GM13977 (cell line): ENCODE measurements around the gene GALNT7.

Experiments
- DNase-seq: peaks from one replicate; pipeline ENCODE4 v3.0.0; 2012; ENCODE audit warnings: low spot score
- in situ Hi-C: fragments of 300-500 bp; cut with MboI; formaldehyde crosslinking; loops from one replicate; pipeline ENCODE4 v1.12.0; 2022; ENCODE audit warnings: low sequenced_read_pairs, low pct_unique_long_range_greater_than_20kb, mixed read lengths, inconsistent platforms; ENCODE audit not compliant: unreplicated experiment
- TF ChIP-seq, protein P1 (sequence below): IDR thresholded peaks from 2 replicates; pipeline ENCODE4 v1.5.1; 2012; ENCODE audit warnings: mild to moderate bottlenecking, control low read depth; ENCODE audit not compliant: insufficient read depth; ENCODE audit errors: extremely low read depth, missing control alignments

The GALNT7 gene

DNA sequence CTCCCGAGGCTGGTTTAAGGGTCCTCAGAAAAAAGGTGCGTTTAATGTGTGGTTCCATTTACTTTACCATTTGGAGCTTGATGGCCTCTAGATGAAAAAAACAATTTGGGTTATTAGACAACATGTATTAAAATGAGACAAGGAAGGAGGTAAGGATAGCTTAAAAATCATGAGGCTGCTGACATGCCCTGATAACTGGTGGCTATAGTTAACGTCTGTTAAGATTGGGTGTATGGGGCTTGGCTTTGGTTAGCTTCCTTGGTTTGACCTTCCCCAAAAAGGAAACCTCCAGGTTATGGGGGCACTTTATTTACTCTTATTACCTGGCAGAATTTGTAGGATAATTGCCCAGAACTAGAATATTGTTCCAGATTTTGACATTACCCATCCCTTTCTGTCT is 114.0 kb downstream of the GALNT7 start:
- DNase-seq: no peak
- TF ChIP-seq, protein P1, sequence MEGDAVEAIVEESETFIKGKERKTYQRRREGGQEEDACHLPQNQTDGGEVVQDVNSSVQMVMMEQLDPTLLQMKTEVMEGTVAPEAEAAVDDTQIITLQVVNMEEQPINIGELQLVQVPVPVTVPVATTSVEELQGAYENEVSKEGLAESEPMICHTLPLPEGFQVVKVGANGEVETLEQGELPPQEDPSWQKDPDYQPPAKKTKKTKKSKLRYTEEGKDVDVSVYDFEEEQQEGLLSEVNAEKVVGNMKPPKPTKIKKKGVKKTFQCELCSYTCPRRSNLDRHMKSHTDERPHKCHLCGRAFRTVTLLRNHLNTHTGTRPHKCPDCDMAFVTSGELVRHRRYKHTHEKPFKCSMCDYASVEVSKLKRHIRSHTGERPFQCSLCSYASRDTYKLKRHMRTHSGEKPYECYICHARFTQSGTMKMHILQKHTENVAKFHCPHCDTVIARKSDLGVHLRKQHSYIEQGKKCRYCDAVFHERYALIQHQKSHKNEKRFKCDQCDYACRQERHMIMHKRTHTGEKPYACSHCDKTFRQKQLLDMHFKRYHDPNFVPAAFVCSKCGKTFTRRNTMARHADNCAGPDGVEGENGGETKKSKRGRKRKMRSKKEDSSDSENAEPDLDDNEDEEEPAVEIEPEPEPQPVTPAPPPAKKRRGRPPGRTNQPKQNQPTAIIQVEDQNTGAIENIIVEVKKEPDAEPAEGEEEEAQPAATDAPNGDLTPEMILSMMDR: no peak
- in situ Hi-C loops: no loop called here

DNA sequence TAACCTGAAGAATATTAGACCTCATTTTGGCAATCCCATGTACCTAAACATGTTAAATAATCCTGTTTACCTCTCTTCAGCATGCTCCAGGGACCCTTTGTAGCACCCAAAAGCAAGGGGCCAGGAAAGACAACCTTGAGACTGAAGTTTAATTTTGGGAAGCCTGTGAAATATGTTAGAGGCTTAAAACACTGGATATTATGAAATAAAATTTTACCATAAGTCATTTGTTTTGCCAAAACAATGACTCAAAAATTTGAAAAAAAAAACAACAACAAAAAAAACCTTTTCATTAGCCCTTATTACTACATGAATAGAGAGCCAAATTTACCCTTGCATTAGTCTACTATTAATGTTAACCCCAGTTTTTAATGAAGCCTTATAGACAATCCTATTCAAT is 115.9 kb downstream of the GALNT7 start:
- TF ChIP-seq, protein P1: no peak
- in situ Hi-C loops: no loop called here
- no peak for DNase-seq

DNA sequence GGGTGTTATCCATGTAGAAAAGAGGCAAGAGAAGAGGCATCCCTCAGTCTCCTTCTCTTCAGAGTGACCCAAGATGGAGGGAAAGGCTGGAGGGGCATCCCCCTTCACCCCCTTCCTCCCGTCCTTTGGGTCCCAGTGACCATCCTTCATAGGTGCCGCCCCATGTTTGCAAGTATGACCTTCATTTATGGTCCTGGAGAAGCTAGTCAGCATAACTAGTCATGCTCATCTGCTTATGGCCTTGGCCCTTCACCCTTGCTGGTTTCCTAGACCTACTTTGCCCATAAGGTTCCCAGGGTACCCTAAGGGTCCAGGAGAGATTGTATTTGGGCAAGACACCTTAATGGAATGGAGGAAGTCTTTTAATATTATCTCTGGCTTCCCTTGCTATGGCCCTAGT is 118.9 kb downstream of the GALNT7 start:
- DNase-seq: no peak
- in situ Hi-C loops: no loop called here
- TF ChIP-seq, protein P1: no peak

DNA sequence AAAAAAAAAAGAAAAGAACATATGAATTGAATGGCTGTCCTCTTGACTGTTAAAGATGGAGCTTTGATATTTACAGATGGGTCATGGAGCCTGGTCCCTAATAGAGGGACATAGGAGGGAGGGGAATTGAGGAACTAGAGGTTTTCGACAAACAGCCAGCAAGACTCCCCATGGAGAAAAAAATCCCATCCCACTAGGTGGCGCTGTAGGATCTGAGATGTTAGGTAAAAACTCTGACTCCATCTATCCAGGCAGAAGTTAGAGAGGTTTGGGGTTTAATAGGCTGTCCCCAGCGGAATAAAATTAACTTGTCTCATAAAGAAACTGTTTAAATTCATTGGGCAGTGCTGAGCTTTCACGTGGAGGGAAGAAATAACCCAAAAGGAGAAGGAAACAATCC is 119.7 kb downstream of the GALNT7 start:
- TF ChIP-seq, protein P1: peak; percentile 57
- DNase-seq: peak; percentile 20
- in situ Hi-C loops: no loop called here

DNA sequence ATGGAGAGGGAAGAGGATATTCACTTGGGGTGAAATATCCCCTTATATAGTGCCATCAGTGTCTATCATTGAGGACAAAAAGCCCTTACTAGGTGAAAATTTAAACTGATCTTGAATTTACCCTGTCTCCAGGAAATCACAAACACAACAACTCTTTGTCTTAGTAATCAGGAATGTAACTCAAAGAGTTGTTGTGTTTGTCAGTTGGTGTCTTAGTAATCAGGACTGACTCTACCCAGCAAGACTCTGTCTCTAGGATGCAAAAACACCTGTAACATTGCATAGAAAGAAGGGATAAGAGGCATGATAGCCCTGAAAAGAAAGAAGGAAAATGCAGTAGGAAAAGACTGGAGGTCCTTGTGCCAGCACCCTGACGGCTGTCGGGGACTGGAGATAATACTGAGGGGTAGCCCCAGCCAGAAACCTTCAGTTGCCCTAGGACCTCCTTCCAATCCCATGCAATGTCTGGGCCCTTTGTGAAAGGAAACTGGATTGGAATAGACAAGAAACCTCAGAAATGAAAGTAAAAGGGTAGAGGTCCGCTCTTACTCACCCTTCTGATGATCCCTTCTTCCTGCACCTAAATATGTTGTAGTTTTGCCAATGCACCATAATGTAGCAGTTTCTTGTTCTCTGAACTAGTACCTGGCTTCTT is 120.2 kb downstream of the GALNT7 start:
- TF ChIP-seq, protein P1: no peak
- in situ Hi-C loops: no loop called here
- no peak for DNase-seq

DNA sequence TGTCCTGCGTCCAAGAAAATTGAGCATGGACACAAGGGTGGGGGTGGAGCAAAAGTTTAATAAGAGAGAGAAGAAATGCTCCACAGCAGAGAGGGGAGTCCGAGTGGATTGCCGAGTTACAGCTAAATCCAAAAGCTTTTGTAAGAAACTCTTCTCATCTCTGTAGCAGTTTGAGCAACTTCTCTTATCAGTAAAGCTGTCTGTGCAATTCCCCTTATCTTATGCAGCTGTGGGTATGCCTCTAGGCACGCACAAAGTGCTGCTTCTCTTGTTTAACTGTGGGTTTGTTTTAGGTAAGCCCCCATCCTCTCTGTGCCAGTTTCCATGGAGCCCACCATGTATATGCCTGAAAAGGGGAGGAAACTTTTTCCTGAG is 120.7 kb downstream of the GALNT7 start:
- no peak for DNase-seq
- TF ChIP-seq, protein P1: no peak
- in situ Hi-C loops: no loop called here

DNA sequence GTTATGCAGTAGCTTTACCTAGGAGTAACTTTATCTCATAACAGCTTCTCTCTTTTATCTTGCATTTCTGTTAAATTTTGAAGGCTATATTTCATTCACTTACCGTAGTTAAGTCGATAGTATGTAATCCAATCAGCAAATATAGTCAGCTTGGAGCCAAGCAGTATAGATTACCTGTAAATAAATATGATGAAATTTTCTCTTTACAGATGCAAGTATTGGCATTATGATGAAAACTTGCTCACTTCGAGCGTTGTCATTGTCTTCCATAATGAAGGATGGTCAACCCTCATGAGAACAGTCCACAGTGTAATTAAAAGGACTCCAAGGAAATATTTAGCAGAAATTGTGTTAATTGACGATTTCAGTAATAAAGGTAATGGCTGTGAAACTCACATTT is 123.3 kb downstream of the GALNT7 start:
- in situ Hi-C loops: no loop called here
- TF ChIP-seq, protein P1: no peak
- no peak for DNase-seq
